ENCODE measurements around the gene TENT5A.
A peak's percentile ranks its signal among the peaks of the same experiment; 100 is the strongest.
"Not testable (repeated sequence)": the region's sequence is repeated elsewhere in the genome, so short reads cannot be mapped to it uniquely, and the experiment has no call there.

TENT5A gene

DNA sequence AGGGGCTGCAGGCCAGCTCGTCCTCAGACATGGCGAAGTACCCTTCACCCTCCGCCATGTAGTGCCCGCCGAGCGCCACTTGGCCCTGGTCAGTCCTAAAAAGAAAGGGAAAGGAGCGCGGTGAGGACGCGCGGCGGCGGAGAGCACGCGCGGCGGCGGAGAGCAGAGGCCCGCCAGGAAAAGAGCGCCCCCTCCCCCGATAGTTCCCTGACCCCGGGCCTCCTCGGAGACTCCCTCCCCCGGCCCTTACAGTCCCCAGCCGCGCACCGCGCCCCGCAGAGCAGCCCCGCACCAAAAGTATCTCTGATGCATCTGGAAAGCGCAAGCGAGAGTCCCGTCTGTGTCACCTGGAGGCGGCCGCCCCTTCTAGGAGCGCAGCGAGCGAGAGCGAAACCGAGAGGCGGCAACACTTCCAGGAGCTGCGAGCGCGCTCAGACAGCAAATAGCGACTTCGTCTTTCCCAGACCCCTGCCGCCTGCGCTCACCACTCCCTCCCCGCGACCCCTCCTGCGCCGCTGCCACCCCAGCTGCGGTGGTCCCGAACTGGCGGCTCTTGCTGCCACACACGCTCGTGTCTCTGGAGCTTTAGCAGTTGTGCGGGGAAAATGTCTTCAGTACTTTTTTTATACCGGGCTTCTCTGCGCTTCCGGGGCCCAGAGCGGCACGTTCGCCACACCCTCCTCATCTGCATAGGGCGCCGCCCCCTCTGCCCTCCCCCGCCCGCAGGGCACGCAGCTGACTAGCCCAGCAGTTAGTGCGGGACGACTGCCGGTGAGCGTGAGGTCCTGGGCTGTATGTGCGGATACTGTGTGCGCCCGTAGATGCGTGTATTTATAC, at the start of gene TENT5A:
Gene TENT5A (minus strand): TSS at position 598 of the 837 bp plus-strand sequence. CDS start 540 bp downstream, at position 58.
- DNase-seq (ENCODE audit: low read depth), result peak; percentile 90

DNA sequence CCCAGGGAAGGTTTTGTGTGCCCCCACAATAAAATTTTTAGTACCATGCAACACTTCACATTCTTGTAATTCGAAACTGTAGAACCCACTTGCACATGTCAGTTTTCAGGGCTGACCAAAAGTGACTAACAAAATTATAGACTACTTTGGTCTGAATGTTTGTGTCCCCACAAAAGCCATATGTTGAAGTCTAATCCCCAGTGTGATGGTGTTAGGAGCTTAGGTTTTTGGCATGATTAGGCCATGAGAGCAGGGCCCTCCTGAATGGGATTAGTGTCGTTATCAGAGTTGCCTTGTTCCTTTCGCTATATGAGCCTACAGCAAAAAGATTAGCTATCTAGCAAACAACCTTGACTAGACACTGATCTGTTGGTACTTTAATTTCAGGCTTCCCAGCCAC, 49.0 kb upstream of the TENT5A start:
- no peak for DNase-seq (ENCODE audit: low read depth)

DNA sequence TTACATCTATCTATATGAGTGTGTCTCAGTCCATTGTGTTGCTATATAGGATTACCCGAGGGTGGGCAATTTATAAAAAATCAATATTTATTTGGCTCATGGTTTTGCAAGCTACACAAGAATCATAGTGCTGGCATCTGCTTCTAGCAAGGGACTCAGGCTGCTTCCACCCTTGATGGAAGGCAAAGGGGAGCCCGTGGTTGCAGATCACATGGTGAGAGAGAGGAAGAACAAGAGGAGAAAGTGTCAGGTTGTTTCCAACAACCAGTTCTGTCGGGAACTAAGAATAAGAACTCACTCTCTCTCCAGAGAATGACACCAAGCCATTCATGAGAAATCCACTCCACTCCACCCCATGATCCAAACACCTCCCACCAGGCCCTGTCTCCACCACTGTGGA, 48.2 kb upstream of the TENT5A start:
- DNase-seq (ENCODE audit: low read depth), result no peak

DNA sequence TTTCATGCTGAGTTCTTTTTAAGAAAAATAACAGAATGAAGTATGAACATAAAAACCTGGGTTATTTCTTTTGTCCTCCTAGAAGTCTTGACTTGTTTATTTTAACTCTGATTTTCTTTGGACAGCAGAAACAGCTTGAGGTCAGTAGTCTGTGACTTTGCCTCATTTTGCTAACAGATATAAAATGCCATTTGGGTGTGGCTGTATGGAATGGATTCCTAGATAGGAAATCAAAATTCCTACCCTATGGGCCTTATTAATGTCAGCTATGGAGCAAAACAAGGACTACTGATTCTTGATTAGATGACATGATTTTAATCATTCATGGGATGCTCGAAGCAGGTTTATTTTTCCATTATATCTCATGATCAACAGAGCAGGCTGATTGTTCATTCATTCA, 46.8 kb upstream of the TENT5A start:
- DNase-seq (ENCODE audit: low read depth), result no peak

DNA sequence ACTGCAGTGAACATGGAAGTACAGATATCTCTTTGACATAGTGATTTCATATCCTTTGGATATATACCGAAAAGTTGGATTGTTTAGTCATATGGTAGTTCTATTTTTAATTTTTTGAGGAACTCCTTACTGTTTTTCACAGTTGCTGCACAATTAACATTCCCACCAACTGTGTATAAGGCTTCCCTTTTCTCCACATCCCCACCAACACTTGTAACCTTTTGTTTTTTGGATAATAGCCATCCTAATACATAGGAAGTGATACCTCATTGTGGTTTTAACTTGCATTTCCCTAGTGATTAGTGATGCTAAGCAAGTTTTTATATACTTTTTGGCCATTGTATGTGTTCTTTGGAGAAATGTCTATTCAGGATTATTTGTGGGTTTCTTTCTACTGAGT, 45.1 kb upstream of the TENT5A start:
- DNase-seq (ENCODE audit: low read depth), result no peak

DNA sequence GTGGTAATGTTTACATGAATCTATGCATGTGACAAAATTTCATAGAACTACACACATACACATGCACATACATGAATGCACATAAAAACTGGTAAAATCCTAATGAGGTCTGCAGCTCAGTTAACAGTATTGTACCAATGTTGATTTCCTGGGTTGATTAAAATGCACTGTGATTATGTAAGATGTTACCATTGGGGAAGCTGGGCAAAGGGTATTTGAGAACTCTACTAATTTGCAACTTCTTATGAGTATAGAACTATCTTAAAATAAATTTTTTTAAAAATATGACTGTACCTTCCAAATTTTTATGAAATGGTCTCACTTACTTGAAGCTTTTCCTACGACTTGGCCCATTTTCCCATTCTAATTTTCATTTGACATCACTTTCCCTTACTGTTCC, 43.4 kb upstream of the TENT5A start:
- DNase-seq (ENCODE audit: low read depth), result no peak

DNA sequence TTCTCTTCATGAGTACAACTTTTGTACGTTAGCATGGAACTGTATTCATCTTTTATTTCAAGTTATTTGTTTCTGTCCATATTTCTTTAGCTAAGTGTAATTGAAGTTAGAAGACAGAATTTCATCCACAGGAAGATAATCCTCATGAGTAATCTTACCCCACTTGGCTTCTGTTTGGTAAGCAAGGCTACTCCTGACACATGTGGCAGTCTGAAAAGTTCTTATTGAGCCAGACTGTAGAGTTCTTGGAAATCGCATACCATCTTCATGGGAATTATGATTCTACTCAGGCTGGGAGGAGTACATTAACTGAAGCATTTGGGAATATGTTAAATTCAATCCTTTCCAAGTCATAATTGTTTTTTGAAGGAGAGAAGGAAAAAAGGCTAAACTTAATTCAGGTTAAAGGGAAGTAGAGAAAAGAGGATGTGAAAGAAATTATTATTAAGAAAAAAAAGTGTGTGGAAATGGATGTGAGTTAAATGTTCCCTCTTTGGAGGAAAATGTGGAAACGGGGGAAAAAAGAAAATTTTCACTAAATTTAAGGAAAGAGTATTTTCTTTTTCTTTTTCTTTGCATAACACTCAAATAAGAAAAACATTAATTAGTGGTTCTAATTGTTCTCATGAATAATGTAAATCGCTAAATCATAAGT, 41.5 kb upstream of the TENT5A start:
- peak; percentile 14 for DNase-seq (ENCODE audit: low read depth)

DNA sequence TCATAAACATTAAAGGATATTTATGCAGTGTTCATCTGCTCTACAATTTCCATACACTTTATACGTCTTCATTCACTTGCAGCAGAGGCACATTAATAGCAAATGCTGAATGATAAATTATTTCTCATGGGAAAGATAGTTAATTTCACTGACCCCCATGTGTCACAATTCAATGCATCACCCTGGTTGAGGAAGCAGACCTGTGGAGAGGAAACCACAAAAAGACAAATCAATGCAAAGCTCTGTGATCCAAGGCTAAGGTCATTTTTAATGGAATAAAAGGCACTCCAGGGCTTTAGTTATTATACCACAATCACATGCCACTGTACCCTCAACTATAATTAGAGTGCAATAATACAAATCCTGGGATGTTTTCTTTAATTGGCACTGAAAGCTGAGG, 40.3 kb upstream of the TENT5A start:
- DNase-seq (ENCODE audit: low read depth), result no peak

DNA sequence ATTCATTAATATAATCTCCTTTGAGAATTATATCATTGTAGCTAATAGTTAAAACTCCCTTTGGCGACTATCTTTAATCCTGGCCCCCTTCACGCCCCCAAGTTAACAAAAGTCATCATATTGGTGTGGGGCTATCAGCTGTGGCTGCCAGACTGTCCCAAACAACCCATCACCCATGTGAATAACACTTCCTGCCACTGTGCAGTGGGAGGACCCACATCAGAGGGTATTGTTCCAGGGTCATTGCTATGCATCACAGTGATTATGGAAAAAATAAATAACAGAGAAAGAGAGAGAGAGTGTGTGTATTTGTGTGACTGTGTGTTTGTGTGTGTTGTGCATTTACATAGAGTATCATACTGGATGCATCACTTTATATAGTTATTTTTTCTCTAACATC, 39.3 kb upstream of the TENT5A start:
- no peak for DNase-seq (ENCODE audit: low read depth)

DNA sequence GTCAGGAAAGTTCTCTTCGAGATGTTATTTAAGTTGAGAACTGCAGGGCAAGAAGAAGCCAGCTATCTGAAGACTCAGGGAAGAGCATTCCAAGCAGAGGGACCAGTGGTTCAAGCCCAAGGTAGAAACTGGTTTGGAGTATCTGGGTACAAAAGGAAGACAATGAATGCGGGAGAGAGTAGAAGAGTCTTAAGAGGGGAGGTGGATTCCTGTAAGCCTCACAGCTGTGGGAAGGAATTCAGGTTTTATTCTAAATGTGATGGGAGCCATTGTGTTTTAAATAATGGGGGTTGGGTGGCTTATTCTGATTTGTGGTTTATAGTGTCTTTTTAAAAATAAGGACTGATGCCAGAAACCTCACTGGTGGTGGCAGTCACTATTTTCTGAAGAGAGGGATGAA, 37.6 kb upstream of the TENT5A start:
- no peak for DNase-seq (ENCODE audit: low read depth)

DNA sequence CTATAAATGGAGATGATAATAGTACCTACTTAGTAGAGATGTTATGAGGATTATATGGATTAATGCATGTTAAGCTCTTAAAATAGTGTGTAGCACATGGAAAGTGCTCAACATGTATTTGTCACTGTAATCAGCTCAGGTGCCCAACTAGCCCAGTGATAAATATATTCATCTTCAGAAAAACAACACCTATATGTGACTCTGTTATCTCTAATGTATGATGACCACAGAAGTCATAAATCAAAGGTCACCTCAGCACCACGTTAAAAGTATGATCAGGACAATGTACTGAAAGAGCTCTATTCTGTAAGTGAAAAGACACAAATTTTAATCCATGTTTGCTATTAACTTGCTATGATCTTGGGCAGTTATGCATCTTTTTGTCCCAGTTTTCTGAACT, 36.8 kb upstream of the TENT5A start:
- no peak for DNase-seq (ENCODE audit: low read depth)

DNA sequence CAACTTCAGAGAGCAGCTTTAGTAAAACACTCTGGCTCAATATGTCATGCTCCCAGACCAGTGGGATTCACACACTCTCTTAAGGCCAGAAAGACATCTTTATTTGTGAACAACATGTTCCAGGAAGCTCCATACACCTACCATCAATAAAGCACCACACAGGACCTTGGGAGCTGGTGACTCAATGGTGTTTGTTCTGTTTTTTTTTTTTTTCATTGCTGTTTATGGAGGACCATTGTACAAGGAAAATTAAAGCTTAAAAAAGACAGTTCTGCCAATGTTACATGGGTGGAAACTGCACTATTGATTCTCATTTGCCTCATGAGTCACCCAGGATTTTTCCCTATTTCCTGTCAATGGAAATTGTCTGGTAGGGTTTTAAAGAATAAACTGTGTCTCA, 36.3 kb upstream of the TENT5A start:
- no peak for DNase-seq (ENCODE audit: low read depth)

DNA sequence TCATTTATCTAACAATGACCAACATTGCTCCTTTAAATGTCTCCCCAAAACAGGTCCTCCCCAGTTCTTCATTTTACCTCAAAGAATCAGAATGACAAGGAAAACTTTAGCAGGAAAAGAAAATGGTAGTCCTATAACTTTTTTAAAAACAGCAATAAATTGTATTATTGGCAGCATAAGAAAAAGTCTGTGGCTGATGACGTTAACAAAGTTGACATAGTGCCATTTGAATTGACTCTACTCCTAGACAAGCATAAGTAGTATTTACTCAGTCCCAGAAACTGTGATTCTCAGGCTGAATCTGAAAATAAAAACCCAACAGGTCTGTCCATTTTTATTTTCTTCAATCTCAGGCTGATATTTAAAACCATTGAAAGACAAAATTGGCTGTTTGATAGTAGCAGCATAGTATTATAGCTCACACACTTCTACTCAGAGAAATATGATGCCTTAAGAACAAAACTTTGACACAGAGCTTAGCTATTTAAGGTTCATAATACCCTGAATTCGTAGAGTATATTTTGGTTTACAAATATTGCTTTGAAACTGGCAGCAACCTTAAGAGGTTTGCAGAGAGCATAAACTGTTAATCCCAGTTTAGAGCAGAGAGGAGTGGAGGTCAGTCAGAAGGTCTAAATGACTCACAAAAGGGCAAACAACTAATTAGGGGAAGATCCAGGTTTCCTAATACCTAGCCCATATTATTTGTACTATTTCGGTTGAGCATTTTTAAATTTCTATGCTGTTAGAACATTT, 35.0 kb upstream of the TENT5A start:
- DNase-seq (ENCODE audit: low read depth), result peak; percentile 24

DNA sequence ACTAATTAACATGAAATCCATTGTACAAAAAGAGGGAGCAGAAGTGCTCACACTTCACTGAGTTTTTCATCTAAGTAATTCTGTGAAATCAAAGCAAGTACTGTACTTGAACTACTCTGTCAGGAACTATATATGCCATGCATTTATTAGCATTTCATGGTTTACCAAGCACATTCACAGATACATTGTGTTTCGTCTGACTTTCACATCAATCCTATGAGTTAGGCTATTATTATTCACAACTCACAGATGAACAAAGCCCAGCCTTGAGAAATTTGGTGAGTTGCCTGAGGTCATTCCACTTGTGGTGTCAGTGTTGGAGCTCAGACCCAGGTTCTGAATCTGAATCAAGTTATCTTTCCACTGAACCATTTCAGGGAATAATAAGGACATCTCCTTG, 33.7 kb upstream of the TENT5A start:
- DNase-seq (ENCODE audit: low read depth), result no peak

DNA sequence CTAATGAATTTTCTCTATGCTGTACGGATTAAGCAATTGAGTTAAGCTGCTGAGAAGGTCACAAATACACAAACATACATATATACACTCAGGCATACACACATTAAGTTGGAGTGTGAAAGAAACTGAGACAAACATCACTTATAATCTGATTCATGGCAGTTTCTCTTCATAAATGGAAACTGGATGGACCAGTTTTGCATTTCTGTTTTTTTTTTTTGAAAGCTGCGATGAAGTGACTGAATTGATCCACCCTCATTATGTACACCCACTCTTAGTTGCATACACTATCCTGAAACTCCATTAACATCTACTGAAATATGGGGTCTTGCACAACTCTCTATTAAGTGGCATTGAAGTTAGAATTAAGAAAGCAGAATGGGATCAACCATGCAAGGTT, 32.9 kb upstream of the TENT5A start:
- DNase-seq (ENCODE audit: low read depth), result no peak

DNA sequence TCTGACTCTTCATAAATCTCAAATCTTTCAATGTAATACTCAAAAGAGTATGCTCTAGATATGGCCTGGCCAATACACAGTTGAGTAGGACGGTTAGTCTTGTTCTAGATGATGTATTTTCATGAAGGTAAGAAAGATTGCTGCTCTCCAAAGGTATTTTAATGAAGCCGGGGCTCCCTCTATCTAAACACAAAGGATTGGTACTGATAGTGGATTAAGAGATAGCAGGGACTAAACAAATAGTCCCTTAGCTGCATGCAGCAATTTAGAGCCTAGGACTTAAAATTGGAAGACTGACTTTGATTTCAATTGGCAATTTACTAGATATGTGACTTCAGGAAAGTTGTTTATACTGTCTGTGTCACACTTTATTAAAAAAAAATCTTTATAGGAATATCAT, 31.4 kb upstream of the TENT5A start:
- no peak for DNase-seq (ENCODE audit: low read depth)

DNA sequence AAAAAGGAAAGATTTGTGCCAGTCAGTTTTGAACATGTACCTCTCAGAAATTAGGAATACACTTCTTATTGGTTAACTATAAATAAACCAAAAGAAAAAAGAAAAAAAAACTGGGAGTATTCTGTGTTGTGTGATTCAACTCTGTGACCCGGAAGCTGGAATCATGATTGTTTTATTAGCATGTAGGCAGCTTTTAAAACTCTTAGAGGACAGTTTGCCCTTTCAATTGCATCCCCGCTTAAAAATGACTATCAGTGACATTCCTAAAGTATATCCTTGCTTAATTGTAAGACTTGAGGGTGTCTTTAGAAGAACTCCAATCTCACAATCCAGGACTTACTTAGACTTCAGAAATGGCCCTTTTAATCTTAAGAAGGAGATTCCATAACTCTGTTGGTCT, 29.1 kb upstream of the TENT5A start:
- no peak for DNase-seq (ENCODE audit: low read depth)

DNA sequence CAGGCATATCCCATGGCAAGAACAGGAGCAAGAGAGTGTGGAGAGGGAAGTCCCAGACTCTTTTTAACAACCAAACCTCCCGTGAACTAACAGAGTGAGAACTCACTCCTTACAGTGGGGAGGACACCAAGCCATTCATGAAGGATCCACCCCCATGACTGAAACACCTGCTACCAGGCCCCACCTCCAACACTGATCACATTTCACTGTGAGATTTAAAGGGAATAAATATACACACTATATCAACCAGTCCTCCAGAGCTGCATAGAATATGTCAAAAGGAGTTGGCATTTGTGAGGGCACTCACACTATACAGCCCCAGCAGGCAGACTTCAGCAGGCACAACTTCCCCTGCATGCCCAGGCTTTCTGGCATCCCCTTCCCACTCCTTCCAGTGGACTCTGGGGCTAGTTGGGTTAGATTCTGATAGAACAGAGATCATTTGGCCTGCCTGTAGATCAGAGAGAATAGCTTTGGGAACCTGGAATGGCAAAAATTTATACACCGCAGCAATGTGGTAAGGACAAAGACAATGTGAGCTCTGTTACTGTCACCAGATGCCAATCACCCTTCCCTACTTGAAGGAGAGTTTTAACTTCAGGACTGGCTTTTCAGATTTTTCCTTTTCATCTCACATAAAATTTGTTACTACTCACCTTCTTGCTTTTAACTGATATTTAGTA, 25.2 kb upstream of the TENT5A start:
- no peak for DNase-seq (ENCODE audit: low read depth)

DNA sequence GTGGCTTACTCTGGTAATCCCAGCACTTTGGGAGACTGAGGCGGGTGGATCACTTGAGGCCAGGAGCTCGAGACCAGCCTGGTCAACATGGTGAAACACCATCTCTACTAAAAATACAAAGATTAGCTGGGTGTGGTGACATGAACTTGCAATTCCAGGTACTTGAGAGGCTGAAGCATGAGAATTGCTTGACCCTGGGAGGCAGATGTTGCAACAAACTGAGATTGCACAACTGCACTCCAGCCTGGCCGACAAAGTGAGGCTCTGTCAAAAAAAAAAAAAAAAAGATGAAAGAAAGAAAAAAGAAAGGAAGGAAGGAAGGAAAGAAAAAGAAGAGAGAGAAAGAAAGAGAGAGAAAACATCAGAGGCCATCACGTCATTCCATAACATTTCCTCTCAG, 23.7 kb upstream of the TENT5A start:
- not testable (repeated sequence) for DNase-seq (ENCODE audit: low read depth)

DNA sequence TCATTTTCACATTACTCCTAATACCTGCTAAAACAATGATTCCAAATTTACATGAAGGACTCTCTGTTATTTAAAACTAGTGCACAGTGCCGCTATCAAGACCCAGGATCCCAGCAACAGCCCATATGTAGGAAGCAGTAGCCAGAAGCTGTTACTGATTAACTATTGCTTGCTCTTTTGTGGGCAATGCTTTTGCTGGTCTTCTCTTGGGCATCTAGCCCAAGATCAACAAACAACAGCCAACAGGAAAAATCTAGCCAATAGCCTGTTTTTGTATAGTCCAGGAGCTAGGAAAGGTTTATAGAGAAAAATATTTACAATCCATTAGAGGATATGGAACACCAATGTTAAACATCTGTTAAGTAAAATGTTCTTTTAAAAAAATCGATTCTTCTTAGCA, 22.1 kb upstream of the TENT5A start:
- no peak for DNase-seq (ENCODE audit: low read depth)

DNA sequence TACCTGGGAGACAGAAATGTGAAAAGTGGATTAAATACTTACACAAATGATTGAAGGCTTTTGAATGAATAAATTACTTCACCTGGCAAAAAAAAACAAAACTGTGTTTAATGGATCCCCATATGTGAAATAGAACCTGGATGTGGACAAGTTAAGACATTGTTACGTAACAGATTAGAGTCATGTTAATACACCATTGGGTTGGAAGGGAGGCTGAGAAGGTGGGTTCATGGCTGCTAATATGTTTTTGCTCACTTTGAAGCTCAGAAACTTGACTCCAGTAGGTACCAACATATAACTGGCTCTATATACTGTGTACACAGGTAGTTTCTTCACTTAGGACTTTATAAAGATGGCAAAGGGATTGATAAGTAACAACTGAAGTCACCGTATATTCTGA, 21.4 kb upstream of the TENT5A start:
- no peak for DNase-seq (ENCODE audit: low read depth)

DNA sequence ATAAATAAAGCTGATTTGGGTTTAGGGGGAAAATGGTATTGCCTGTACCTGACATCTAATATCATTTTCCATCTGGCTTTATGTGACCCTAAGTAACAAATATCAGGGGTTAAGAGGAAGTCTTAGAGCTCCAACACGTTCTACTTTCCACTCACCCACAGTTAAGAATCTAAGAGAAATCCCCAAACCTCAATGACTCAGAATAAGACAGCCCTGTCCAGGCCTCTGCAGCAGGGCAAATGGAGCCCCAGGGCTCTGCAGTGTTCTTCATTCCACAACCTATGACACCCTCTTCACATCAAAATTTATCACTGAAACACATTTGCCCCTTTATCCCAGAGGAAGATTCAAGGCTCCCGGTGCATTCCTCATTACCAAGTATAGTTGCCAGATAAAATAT, 20.3 kb upstream of the TENT5A start:
- DNase-seq (ENCODE audit: low read depth), result no peak

DNA sequence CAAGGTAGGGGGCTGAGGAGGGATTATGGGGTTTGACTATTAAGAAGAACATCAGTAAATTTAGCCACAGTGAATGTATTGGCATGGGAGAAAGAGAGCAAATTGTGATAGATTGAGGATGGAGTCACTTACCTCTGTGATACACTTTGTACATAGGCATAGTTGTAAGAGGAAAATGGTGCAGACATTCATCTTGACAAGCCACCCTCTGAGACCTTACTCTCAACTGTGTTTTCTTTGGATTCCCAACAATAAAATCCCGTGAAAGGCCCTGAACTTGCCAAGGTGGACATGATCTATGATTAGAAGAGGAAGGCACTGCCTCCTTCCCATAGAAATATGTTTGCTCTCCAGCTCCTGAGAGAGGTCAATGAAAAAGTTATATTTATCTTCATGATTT, 18.6 kb upstream of the TENT5A start:
- no peak for DNase-seq (ENCODE audit: low read depth)
